GM23248 (cell line): ENCODE measurements around the gene HS3ST2. TPM values are rescaled to one million over a fixed set of nuclear protein-coding genes. Genes with fewer than 3 reads are reported as not detected.

Experiments
- DNase-seq: peaks from one replicate; pipeline ENCODE4 v3.0.0-alpha.2; 2015
- H2AFZ ChIP-seq: fragments of 200-600 bp; sonication (generic); 2 replicates; pipeline ENCODE4 v1.6.1; 2016; ENCODE audit warnings: antibody characterized with exemption
- H3F3A ChIP-seq: fragments of 200-600 bp; sonication (generic); 2 replicates; pipeline ENCODE4 v1.6.1; 2016; ENCODE audit warnings: mild to moderate bottlenecking, antibody characterized with exemption, mixed run types; ENCODE audit not compliant: insufficient read depth
- H3K27ac ChIP-seq: fragments of 200-600 bp; sonication (generic); 2 replicates; pipeline ENCODE4 v1.5.1; 2016; ENCODE audit warnings: mild to moderate bottlenecking
- H3K27me3 ChIP-seq: fragments of 200-600 bp; sonication (generic); replicated peaks from 2 replicates; pipeline ENCODE4 v1.6.1; 2016; ENCODE audit warnings: mild to moderate bottlenecking; ENCODE audit not compliant: insufficient read depth
- H3K36me3 ChIP-seq: fragments of 200-600 bp; sonication (generic); 2 replicates; pipeline ENCODE4 v1.6.1; 2016; ENCODE audit warnings: low read depth, mild to moderate bottlenecking
- H3K4me1 ChIP-seq: fragments of 200-600 bp; sonication (generic); 2 replicates; pipeline ENCODE4 v1.6.1; 2016; ENCODE audit warnings: mild to moderate bottlenecking; ENCODE audit not compliant: insufficient read depth
- H3K4me2 ChIP-seq: fragments of 200-600 bp; sonication (generic); one replicate; pipeline ENCODE4 v1.6.1; 2016; ENCODE audit warnings: mild to moderate bottlenecking; ENCODE audit not compliant: unreplicated experiment
- H3K4me3 ChIP-seq: fragments of 200-600 bp; sonication (generic); 2 replicates; pipeline ENCODE4 v1.5.1; 2016; ENCODE audit warnings: mild to moderate bottlenecking
- H3K79me2 ChIP-seq: fragments of 200-600 bp; sonication (generic); 2 replicates; pipeline ENCODE4 v1.6.1; 2016; ENCODE audit warnings: mild to moderate bottlenecking; ENCODE audit not compliant: insufficient read depth
- H3K9ac ChIP-seq: fragments of 200-600 bp; sonication (generic); 2 replicates; pipeline ENCODE4 v1.6.1; 2016; ENCODE audit warnings: mild to moderate bottlenecking
- H3K9me2 ChIP-seq: fragments of 200-600 bp; sonication (generic); 2 replicates; pipeline ENCODE4 v1.6.1; 2016; ENCODE audit warnings: mixed run types, mild to moderate bottlenecking, moderate library complexity; ENCODE audit not compliant: insufficient read depth
- H3K9me3 ChIP-seq: fragments of 200-600 bp; sonication (generic); one replicate; pipeline ENCODE4 v1.6.1; 2017; ENCODE audit warnings: low read depth
- H4K20me1 ChIP-seq: fragments of 200-600 bp; sonication (generic); 2 replicates; pipeline ENCODE4 v1.6.0; 2016; ENCODE audit not compliant: insufficient read depth
- EZH2 ChIP-seq: fragments of 200-600 bp; sonication (generic); IDR thresholded peaks from 2 replicates; pipeline ENCODE4 v1.6.1; 2018; ENCODE audit warnings: antibody characterized with exemption, mild to moderate bottlenecking; ENCODE audit not compliant: insufficient read depth, poor library complexity, severe bottlenecking
- EZH2phosphoT487 ChIP-seq: fragments of 200-600 bp; sonication (generic); IDR thresholded peaks from 2 replicates; pipeline ENCODE4 v1.6.1; 2018; ENCODE audit warnings: antibody characterized with exemption, moderate library complexity, mild to moderate bottlenecking, low read depth; ENCODE audit not compliant: insufficient read depth
- WGBS, 2 experiments: methylation state at CpG; one replicate each; pipeline ENCODE4 v1.1.6; 2015 to 2017; ENCODE audit warnings: low lambda C conversion rate in 2 of 2, low coverage in 1 of 2; ENCODE audit errors: missing lambda C conversion rate in 2 of 2; 5-methylcytosine and 5-hydroxymethylcytosine counted together
- in situ Hi-C: fragments of 300-500 bp; cut with MboI; formaldehyde crosslinking; loops from 2 replicates; pipeline ENCODE4 v1.15.0; 2020
- polyA plus RNA-seq: library from polyadenylated mRNA; unstranded; fragments of >200 nt; fragmentation: Nextera tagmentation; extraction: Ambion mirVana; gene quantifications from 2 replicates; pipeline ENCODE4 v1.2.1, GENCODE V29; 2016
- total RNA-seq: library from RNA; depleted of rRNA; stranded (reverse); fragments of >200 nt; shearing (Covaris generic); gene quantifications from 2 replicates; pipeline ENCODE4 v1.2.3, GENCODE V29; 2014

HS3ST2 gene
- total and polyA plus RNA-seq, 2 experiments from 2014 or later: not detected

- H3K27me3 ChIP-seq: no peaks in the 10 kb centered on the region
- no peak overlapping the region for H3K4me3 ChIP-seq
- TF ChIP-seq EZH2: no peak
- no peak for TF ChIP-seq EZH2phosphoT487
- no peak for DNase-seq
- H3K4me2 ChIP-seq: no peak overlapping the region
- no peaks in the 10 kb centered on the region for H3K36me3 ChIP-seq
- no peak overlapping the region for H3K9ac ChIP-seq
- H3F3A ChIP-seq: no peaks in the 10 kb centered on the region
- no peaks in the 10 kb centered on the region for H3K9me2 ChIP-seq
- H3K4me1 ChIP-seq: no peaks in the 10 kb centered on the region
- no peaks in the 10 kb centered on the region for H3K9me3 ChIP-seq
- no peak overlapping the region for H2AFZ ChIP-seq
- in situ Hi-C loops: no loop called here
- H3K27ac ChIP-seq: no peak overlapping the region
- no peaks in the 10 kb centered on the region for H3K79me2 ChIP-seq
- 0% methylated on average over 1 of the region's 1 CpG for WGBS, 2 experiments
- no peaks in the 10 kb centered on the region for H4K20me1 ChIP-seq
Observed at GRCh38 chr16:22962905-22963304, 148.9 kb downstream of the HS3ST2 start.
